H1 (cell line): ENCODE results near the gene NOXO1. TPM values are rescaled to one million over a fixed set of nuclear protein-coding genes. Genes with fewer than 3 reads are reported as not detected.

Experiments
- BRCA1 ChIP-seq: IDR thresholded peaks from 2 replicates; pipeline ENCODE4 v1.6.1; 2012; ENCODE audit warnings: low read depth, low read length, improper control_type of control experiment
- GABPA ChIP-seq: IDR thresholded peaks from 2 replicates; pipeline ENCODE4 v1.6.1; 2011; ENCODE audit warnings: mild to moderate bottlenecking, low read length, moderate library complexity, borderline replicate concordance; ENCODE audit not compliant: insufficient read depth
- PHF8 ChIP-seq: fragments of 200-600 bp; sonication (generic); conservative IDR thresholded peaks from 2 replicates; pipeline ENCODE4 v1.7.1; 2012; ENCODE audit warnings: low read depth, mild to moderate bottlenecking, inconsistent platforms, low read length, moderate library complexity
- polyA plus RNA-seq, 7 experiments: library from polyadenylated mRNA; depleted of rRNA in 3 of 7; stranded (reverse) in 5 of 7; unstranded in 2 of 7; fragments of >200 nt in 5 of 7; fragments of 200-250 nt in 2 of 7; gene quantifications; 1 replicate in 5 of 7; 2 replicates in 1 of 7; 4 replicates in 1 of 7; pipeline versions ENCODE4 v1.2.1 to v1.2.3, GENCODE V29; 2011 to 2013; ENCODE audit warnings: missing spikeins in 2 of 7, mixed read lengths in 2 of 7
- total RNA-seq: library from RNA; stranded (reverse); fragmentation: NEBNext Ultra II Directional; extraction: Animal tissue kit (Norgen Biotek cat#: 25700); gene quantifications from 2 replicates; pipeline ENCODE4 v1.2.1, GENCODE V29; 2021

NOXO1 gene
- total and polyA plus RNA-seq, 2 of the 8 experiments (the other 6 are each of a cell fraction or from before 2014, with no cell fraction given), result 1.3 to 2.5 TPM

- no peak for TF ChIP-seq GABPA
- no peak for TF ChIP-seq BRCA1
- TF ChIP-seq PHF8, result no peak
- TF ChIP-seq, all 59 proteins: peak for 0
Observed at GRCh38 chr16:1938910-1939309, 42.4 kb downstream of the NOXO1 start (continued).
